Breast epithelium (tissue), 4 donors: ENCODE results near the gene TSPAN17. TPM values are rescaled to one million over a fixed set of nuclear protein-coding genes. Genes with fewer than 3 reads are reported as not detected.

ENCODE experiments used
- DNase-seq, 2 donors: peaks; one replicate each; pipeline ENCODE4 v3.0.0-alpha.2; 2019; ENCODE audit warnings: low spot score in 2 of 2
- H3K27ac ChIP-seq, 2 donors: fragments of 200-600 bp; sonication (generic) in 1 of 2; one replicate each; pipeline ENCODE4 v1.5.1; 2016 to 2019; ENCODE audit warnings: mild to moderate bottlenecking in 1 of 2
- H3K27me3 ChIP-seq, 2 donors: fragments of 200-600 bp; sonication (generic) in 1 of 2; one replicate each; pipeline versions ENCODE4 v1.5.1 to v1.6.0; 2017 to 2019; ENCODE audit warnings: control low read depth in 1 of 2, mild to moderate bottlenecking in 1 of 2
- H3K36me3 ChIP-seq: fragments of 200-600 bp; one replicate; pipeline ENCODE4 v1.5.1; 2019
- H3K4me1 ChIP-seq, 2 donors: fragments of 200-600 bp; sonication (generic); one replicate each; pipeline ENCODE4 v1.5.1; 2016 to 2019; ENCODE audit warnings: control low read depth in 1 of 2
- H3K4me3 ChIP-seq, 3 donors: fragments of 200-600 bp; sonication (generic); 1 replicate in 2 of 3; 2 replicates in 1 of 3; pipeline ENCODE4 v1.5.1; 2016 to 2019; ENCODE audit warnings: mild to moderate bottlenecking in 3 of 3, moderate library complexity in 2 of 3
- H3K9me3 ChIP-seq, 2 donors: fragments of 200-600 bp; sonication (generic) in 1 of 2; one replicate each; pipeline ENCODE4 v1.5.1; 2016 to 2019; ENCODE audit warnings: control low read depth in 1 of 2
- POLR2A ChIP-seq: fragments of 450-650 bp; IDR thresholded peaks from one replicate; pipeline ENCODE4 v1.6.1; 2016; ENCODE audit warnings: antibody characterized with exemption, mild to moderate bottlenecking, moderate library complexity
- POLR2AphosphoS5 ChIP-seq, 3 donors: sonication (generic); formaldehyde crosslinking; IDR thresholded peaks; one replicate each; pipeline ENCODE4 v1.6.1; 2017; ENCODE audit warnings: antibody characterized with exemption in 3 of 3
- intact Hi-C: fragments of 100-400 bp; cut with DNase I; formaldehyde crosslinking; loops from one replicate; pipeline ENCODE4 v1.15.1; 2023; ENCODE audit warnings: low total_unique reads
- total RNA-seq, 3 donors: library from RNA; depleted of rRNA; stranded (reverse); fragments of >200 nt; gene quantifications; one replicate each; pipeline ENCODE4 v1.1.0, GENCODE V29; 2016
- TF ChIP-seq, protein P1 (sequence below), 3 donors: fragments of 450-650 bp; IDR thresholded peaks; one replicate each; pipeline ENCODE4 v1.5.1; 2016 to 2017; ENCODE audit warnings: antibody characterized with exemption in 3 of 3, mild to moderate bottlenecking in 3 of 3, moderate library complexity in 3 of 3

Gene TSPAN17
- total RNA-seq, 3 donors from 2014 or later, result 10.4 to 20.0 (median 18.3) TPM

DNA sequence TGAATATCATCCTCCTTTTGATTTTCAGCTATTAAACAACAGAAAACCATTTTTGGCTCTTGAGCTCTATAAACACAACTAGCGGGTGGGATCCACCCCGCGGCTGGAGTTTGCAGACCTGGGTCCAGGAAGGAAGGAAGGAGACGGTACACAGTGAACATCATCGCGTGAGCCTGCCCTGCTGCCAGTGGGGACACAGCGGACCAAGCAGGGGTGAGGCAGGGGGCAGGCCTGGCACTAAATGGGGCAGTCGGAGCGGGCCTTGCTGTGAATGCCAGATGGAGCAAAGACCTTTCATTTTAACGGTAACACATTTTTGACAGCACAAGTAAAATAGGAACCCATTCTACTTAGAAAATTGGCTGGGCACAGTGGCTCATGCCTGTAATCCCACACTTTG is 14.4 kb downstream of the TSPAN17 start:
- Histone ChIP-seq H3K27ac (no peak overlapping the region), H3K27me3 (peaks cover 0 to 24% of the 10 kb centered on the region in 2 donors), H3K4me1 (no peaks in the 10 kb centered on the region), H3K9me3 (no peaks in the 10 kb centered on the region), H3K36me3 (no peaks in the 10 kb centered on the region), H3K4me3 (no peak overlapping the region)
- TF ChIP-seq, protein P1, sequence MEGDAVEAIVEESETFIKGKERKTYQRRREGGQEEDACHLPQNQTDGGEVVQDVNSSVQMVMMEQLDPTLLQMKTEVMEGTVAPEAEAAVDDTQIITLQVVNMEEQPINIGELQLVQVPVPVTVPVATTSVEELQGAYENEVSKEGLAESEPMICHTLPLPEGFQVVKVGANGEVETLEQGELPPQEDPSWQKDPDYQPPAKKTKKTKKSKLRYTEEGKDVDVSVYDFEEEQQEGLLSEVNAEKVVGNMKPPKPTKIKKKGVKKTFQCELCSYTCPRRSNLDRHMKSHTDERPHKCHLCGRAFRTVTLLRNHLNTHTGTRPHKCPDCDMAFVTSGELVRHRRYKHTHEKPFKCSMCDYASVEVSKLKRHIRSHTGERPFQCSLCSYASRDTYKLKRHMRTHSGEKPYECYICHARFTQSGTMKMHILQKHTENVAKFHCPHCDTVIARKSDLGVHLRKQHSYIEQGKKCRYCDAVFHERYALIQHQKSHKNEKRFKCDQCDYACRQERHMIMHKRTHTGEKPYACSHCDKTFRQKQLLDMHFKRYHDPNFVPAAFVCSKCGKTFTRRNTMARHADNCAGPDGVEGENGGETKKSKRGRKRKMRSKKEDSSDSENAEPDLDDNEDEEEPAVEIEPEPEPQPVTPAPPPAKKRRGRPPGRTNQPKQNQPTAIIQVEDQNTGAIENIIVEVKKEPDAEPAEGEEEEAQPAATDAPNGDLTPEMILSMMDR (IDR thresholded peaks at IDR 0.05), result no peak
- TF ChIP-seq POLR2AphosphoS5 (IDR thresholded peaks at IDR 0.05) (no peak), POLR2A (no peak)
- intact Hi-C loops, result no loop called here
- DNase-seq, result no peak

DNA sequence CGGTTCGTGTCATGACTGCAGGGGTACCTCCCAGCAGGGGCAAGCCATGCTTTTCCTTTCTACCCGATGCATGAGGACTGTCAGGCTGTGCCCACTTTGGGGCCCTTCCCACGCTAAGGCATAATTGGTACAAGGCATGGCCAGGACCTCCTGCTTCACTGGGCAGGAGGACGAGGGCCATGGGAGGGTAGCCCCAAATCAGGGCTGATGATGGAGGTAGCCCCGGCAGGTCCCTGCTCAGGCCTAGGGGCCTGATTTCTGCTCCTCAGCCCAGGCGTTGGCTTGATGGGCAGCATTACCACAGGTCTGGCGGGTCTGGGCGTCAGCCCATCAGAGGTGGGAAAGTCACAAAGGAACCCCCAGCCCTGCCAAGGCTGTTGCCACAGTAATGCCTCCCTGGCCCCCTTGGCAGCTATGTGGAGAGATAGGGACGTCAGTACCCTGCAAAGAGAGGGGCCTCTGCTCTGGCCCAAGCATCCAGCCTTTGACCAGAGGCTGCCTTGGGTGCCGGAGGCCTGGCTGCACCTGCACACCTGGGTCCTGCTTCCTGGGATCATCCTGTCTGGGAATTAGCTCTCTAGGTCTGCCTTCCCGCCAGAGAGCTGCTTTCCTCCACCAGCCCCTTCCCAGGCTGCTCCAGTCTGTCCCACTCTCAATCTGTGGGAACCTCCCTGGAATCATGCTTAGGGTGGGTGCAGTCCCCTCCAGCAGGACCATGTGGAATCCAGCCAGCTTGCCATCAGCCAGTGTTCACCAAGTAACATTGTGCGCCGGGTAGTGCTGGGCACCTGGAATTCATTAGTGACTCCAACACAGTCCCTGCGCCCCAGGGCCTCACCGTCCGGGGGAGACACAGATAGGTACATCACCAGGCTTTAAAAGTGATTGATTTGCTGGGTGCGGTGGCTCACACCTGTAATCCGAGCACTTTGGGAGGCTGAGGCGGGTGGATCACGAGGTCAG is 15.4 kb downstream of the TSPAN17 start:
- DNase-seq, result no peak
- peaks cover 0 to 24% of the 10 kb centered on the region in 2 donors for H3K27me3 ChIP-seq
- TF ChIP-seq POLR2AphosphoS5 (IDR thresholded peaks at IDR 0.05) (no peak), POLR2A (no peak)
- TF ChIP-seq, protein P1 (IDR thresholded peaks at IDR 0.05), result no peak
- H3K4me3 ChIP-seq, result no peak overlapping the region
- no peaks in the 10 kb centered on the region for H3K9me3 ChIP-seq
- H3K4me1 ChIP-seq, result no peaks in the 10 kb centered on the region
- no peak overlapping the region for H3K27ac ChIP-seq
- intact Hi-C loops, result no loop called here
- no peaks in the 10 kb centered on the region for H3K36me3 ChIP-seq

DNA sequence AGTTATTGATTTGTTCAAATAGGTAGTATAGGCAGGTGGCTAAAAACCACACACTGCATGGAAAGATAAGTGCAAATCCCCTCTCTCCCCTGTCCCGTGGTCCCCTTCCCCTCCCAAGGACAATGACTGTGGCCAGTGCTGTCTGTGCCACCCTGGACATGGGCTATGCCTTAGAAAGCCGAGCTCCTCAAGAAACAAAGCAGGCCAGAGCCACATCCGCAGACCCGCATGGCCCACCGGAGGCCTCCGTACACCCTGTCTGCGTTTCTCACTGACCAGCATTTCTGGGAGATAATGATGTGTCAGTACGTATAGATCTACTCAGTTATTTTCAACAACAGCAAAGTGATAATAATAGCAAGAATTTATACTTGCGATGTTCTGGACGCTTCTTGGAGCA is 16.3 kb downstream of the TSPAN17 start:
- intact Hi-C loops, result no loop called here
- H3K27me3 ChIP-seq, result peaks cover 0 to 26% of the 10 kb centered on the region in 2 donors

DNA sequence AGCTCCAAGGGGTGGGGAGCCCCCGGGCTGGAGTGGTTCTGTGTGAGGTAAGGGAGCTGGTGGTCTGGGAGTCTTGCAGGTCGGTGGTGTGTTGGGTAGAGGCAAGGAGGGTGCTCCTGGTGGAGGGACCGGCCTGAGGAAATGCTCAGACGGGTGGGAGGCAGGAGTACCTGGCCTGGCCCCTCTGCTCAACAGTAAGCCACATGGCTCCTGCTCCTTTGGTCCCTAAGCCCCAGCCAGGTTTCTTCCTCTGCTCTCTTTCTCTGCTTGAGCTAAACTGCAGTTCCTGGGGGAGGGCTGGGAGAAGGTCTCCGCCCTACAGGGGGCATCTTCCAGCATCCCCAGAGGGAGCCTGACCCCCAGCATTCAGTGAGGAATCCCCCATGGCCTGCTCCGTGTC is 17.2 kb downstream of the TSPAN17 start:
- intact Hi-C loops, result no loop called here
- TF ChIP-seq, protein P1 (IDR thresholded peaks at IDR 0.05), result no peak
- no peak for TF ChIP-seq POLR2A
- TF ChIP-seq POLR2AphosphoS5 (IDR thresholded peaks at IDR 0.05), result no peak
- H3K27me3 ChIP-seq, result peaks cover 0 to 32% of the 10 kb centered on the region in 2 donors
- H3K4me3 ChIP-seq, result no peak overlapping the region
- no peaks in the 10 kb centered on the region for H3K36me3 ChIP-seq
- no peaks in the 10 kb centered on the region for H3K9me3 ChIP-seq
- no peaks in the 10 kb centered on the region for H3K4me1 ChIP-seq
- DNase-seq, result no peak
- H3K27ac ChIP-seq, result no peak overlapping the region

More for the DNA sequence above, 16.3 kb downstream of the TSPAN17 start:
- Histone ChIP-seq H3K4me1 (no peaks in the 10 kb centered on the region), H3K9me3 (no peaks in the 10 kb centered on the region), H3K4me3 (no peak overlapping the region), H3K36me3 (no peaks in the 10 kb centered on the region), H3K27ac (no peak overlapping the region)
- DNase-seq, result no peak
- TF ChIP-seq POLR2AphosphoS5 (IDR thresholded peaks at IDR 0.05) (no peak), POLR2A (no peak)
- TF ChIP-seq, protein P1 (IDR thresholded peaks at IDR 0.05), result no peak

DNA sequence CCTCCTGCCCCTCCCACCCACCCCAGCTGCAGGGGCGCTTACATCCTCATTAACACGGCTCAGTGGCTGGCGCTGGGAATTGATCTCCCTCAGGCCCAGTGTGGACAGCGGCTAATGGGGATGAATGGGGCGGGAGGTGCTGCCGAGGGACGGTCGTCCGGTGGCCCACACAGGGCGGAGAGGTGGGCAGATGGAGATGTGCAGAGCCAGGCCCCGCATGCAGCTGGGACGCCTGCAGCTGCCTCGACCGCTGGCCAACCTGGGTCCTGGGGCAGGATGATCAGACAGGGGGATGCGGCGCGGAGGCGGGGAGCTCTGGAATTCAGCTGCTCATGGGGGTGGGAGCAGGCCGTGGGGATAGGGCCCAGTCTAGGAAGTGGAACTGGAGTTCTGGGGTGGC is 17.6 kb downstream of the TSPAN17 start:
- intact Hi-C loops, result no loop called here
- Histone ChIP-seq H3K27me3 (peaks cover 0 to 32% of the 10 kb centered on the region in 2 donors), H3K4me1 (no peaks in the 10 kb centered on the region), H3K4me3 (no peak overlapping the region), H3K9me3 (no peaks in the 10 kb centered on the region), H3K36me3 (no peaks in the 10 kb centered on the region), H3K27ac (no peak overlapping the region)
- no peak for TF ChIP-seq POLR2A
- DNase-seq, result no peak
